SIG-M5 treated with dmso at 0.1 percent for 504 hours (cell line): ENCODE results near the gene ERGIC2.

ENCODE experiments used
- DNase-seq: peaks from one replicate; lab custom pipeline; 2025; ENCODE audit not compliant: unreplicated experiment; lab: John Stamatoyannopoulos, UW

The ERGIC2 gene

DNA sequence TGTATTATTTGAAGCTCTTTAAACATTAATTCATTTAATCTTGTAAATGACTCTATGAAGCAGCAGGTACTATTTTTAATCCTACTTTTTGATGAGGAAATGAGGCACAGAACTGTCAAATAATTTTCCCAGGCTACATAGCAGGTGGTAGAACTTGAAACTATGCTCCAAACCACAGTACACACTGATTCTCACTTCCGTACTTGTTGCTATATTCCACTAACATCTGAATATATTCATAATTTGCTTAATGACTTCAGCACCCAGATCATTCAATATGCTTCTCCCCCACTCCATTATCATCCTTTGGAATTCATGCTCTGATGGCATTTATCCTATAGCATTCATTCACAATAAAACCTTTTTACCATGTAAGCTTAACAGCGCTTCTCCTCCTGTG lies 4.9 kb downstream of the ERGIC2 start:
- DNase-seq = no peak

DNA sequence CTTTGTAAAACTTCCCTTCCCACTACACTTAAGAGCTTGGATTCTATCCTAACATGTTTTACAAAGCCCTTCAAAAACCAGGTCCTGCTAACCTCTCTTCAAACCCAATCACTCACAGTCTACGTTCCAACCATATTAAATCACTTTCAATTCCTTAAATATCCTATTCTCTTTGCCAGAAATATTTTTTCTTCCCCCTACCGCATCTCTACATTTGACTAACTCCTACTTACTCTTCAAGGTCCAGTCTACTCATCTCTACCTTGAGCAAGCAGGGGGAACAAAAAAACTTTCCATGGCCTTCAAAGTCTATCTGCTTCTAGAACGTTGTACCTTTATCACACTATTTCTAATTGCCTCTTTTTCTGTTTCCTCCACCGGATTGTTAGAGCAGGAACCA lies 6.1 kb downstream of the ERGIC2 start:
- no peak for DNase-seq

DNA sequence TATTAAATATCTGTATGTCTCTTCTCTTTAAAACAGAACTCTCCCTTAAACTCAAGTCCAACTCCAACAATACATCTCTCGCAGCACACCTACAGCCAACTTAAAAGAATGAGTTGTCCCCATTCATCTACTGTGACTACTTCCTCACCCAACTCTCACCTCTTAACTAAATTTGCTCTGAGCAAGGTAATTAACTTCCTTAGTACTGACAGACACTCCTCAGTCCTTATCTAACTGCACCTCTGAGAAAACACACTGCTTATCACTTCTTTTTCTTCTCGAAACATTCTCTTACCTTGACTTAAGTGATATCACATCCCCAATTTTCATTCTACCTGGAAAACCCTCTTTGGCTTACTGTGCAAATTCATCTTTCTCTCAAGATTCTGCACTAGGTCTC lies 7.0 kb downstream of the ERGIC2 start:
- DNase-seq = no peak

DNA sequence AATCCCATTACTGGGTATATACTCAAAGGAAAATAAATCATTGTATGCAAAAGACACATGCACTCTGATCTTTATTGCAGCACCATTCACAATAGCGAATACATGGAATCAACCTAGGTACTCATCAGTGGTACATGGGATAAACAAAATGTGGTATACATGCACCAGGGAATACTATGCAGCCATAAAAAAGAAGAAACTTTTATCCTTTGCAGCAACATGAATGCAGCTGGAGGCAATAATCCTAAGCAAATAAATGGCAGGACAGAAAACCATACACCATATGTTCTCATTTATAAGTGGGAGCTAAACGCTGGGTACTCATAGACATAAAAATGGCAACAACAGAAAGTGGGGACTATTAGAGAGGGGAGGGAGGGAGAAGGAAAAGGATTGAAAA lies 15.9 kb downstream of the ERGIC2 start:
- no peak for DNase-seq

DNA sequence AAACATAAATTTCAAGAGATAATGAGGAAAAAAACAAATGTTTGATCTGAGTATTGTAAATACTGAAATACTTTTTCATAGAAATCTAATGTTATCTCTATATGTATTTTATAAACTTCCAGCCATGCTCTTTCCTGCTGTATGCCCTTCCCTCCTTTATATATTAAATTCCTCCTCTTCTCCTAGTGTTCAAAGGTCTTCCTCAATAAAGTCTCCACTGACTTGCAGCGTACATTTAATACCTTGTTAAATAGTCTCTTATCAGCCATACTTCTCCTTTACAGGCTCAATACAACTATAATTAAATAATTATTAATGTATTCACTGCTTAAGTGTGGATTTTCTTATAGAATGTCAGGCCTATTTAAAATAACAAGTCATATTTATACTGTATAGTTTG lies 26.0 kb downstream of the ERGIC2 start:
- no peak for DNase-seq

DNA sequence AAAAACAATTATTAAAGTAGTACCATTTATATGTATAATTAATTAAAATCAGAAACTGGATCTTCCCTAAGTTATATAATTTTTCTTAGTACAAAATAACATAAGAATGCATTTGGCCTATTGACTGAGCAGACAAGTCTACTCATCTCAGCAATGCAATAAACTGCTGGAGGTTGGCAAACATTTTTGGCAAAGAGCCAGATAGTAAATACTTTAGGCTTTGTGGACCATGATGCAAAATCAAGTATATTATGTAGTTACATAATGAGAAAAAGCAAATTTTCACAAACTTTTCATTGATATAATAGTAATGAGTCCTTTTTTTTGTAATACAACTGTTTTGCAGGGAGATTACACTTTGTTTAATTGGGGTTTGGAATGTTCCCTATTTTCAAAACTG lies 30.9 kb downstream of the ERGIC2 start:
- DNase-seq = peak; percentile 16

DNA sequence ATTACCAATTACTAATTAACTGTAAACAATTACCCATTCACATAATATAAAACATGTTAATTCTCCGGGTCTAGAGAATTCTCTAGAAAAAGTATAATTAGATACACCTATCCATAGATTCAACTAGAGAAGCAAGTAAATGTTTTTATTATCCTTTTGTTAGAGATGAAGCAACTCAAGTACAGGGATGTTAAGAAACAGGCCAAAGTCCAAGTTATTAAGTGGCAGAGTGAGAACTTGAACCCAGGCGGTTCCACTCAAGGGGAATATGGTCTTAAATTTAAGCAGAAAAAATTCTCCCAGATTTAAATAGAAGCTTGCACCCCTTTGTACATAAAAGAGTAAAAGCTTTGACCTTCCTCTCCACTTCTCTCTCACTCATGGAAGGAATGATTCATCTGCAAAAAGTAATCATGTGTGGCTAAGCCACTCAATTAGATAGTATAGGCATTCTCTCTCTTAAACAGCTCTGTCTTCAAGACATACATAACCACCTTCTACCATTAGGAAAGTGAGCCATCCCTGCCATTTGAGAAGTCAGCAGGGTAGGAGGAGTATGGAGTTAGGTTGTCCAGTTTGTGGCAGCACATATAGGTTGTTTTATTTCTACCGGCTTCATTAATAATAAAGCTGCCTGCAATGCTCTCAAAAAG lies 34.1 kb downstream of the ERGIC2 start:
- DNase-seq = no peak

DNA sequence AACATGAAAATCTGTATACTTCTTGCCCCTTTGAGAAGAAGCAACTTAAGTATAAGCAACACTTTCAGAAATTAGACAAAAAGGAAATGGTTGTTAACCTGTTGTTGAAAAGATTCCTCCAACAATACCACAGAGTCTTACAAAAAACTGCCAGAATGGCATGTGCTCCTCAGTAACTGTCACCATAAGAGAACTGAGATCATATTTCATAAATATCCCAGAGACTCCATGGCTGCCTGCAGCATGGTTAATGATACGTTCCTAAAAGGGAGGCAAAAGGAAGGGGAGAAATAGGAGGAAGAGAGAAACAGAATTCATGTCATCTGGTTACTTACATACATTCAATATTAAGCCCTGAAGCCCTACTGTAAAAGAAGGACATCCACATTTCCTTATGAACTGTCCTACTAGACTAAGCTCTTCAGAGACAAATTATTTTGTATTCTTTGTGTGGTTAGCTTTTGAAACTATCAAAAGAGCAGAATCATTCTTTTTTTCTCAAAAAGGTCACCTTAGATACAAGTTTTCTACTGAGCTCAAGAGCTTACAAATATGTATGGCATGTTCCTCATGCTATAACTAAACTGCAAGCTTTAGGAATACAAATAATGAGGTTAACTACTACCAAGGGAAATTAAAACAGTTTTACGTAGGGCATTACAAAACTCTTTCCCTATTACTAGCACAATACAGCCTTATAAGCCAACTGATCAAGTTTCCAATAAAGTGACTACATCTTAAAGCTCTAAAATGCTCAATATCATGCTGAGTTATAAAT lies 37.8 kb downstream of the ERGIC2 start:
- no peak for DNase-seq

DNA sequence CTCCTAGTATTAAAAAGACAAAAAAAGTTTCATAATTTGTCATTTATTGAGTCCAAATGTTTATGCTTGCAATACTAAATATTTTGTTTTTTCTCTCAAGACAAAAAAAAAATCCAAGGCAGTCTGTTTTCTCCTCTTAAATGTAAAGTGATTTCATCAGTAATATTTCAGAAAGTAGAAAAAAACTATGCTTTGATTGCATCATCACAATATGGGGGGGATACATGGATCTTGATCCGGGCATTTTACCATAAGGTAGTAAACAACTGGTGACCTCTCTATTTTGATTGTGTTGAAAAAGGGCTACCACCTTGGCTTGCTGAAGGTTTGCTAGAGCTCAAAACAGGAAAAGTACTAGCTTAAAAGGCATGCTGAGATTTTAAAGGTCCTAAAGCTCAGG lies 43.6 kb downstream of the ERGIC2 start:
- DNase-seq = no peak

DNA sequence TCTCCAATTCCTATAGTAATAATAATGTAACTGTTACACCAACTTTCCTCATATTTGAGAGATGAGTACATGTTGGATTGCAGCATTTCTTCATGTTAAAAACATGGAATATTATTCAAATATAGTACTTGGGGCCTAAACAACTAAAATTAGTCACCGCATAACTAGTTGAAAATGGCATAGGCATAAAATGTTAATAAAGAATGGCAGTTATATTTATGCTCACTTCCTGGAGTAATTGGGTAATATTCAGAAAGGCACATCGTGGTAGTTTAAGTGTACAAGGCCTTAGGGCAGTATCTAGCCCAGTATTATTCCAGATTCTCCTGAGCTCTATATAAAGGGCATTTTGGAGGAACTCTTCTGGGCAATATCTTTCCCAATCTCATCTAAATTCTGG lies 46.0 kb downstream of the ERGIC2 start:
- DNase-seq = no peak

DNA sequence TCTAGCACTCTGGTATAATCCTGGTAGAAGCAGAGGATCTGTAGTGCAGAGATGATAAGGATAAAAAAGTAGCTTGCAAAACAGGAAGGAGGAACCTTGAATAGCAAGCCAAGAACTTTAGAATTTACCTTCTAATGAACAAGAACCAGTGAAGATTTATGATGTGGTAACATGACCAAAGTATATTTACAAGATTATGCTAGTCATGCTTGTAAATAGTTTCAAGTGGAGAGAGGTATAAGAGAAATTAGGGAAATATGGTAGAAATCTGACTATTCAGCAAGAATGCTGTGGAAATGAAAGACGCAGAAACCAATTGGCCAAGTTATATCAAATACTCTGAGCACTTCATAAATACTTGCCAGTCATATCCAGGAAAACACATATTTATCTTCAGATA lies 47.8 kb downstream of the ERGIC2 start:
- no peak for DNase-seq

DNA sequence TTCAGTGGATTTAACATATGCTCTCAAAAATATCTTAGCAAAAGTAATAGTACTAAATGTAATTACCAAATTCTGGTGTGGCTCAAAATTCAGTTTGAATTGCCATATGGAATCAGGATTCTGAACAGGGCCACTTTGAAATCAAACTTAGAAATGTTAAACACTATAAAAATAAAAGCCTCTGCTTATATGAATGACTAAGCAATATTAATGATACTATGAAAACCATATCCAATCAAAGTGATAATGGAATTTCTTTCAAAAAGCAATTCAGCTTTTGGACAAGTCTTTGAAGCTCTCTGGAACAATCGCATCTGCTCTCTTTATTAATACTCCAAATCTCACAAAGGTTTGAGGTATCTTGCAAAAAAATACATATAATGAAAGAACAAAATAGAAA lies 51.6 kb downstream of the ERGIC2 start:
- DNase-seq = no peak

DNA sequence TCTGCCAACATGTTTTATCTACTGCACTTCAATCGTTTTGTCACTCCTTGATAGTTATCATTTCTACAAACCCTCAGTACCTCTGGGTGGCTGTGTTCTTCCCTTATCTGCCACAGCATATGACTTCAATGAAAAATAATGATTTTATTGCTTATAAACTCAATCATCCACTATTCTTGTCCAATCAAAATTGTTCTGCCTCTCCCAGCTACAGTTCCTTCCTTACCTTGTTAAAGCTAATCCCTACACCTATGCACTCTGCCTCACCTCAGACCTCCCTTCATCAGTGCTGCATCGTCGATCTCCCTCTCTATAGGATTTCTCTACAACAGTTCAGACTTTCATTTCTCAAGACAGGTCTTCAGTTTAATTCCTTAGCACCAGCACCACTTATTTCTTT lies 58.8 kb downstream of the ERGIC2 start:
- DNase-seq = no peak

DNA sequence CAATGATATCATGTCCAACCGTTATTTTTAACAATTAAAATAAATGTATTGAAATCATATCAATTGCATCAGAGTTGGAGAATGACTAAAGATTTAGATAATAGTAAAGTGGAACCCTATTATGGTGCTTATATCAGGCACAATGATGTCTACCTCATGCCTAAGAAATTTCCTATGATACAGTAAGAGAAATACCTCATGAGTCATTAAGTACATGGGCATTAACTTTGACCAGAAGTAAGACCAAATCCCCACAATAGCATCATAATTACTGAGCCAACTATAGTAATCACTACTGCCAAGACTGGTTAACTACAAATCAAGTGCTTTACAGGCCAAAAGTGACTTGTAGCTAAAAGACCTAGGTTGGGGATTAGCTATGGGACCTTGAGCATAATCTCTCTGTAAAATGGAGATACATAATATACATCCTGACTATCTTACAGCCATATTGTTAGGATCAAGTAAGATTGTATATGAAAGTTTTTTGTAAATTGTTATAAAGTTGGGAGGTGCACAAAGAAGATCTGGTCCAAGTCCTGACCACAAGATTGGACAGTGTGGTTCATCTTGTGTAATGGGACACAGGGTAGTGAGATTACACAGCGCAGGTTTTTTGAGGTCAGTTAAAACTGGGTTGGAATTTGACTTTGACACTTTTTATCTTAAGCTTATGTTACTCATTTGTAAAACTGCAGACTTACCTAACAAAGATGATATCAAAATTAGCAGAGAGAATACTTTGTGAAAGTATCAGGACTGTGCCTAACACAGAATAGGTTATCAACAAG lies 60.5 kb downstream of the ERGIC2 start:
- no peak for DNase-seq

DNA sequence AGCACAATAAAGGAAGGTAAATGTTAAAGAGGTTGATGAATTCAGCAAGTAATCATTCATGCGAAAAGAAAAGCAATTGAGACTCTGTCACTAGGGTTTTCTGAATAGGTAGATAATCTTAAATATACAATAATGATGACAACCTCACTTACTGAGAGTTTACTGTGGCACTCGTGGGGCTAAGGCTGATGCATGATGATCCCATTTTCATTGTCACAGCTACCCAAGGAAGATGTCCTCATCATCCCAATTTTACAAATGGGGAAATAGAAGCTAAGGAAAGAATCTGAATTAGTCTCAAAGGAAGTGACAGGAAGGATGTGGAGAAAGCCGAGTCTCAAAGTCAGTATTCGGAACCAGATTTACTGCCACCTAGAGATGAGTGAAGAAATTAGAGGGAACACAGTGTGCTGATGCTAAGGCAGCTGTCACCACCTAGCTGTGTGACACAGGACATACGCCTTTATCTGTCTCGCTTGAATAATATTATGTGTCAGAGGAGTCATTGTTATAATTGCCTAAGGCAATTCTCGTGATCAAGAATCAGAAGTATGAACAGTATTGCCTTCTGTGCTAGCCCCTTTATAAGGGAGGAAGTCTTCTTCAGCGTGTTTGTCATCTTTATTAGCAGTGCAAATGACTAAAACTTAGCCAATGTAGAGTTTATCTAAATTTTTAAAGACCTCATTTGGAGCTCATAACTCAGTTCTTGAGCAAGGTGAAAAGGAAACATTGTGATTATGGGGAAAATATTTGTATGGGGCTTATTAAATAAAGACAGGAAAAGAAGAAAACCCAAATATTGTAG lies 63.2 kb downstream of the ERGIC2 start:
- DNase-seq = peak; percentile 89

DNA sequence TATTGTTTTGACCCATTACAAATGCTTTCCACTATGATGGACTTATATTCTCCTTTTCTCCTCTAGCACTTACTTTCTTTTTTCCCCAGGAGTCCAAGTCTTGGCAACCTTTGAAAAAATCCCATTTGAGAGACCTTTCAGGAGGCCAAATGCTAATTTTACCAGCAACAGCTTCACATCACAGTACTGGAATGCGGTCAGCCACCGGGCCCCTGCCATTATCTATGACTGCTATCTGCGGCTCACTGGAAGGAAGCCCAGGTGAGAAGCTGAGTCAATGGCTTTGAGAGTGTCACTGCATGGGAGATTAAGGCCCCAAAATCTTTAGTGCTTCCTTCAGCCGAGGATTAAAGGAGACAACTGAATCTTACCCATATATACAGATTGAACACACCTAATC lies 64.2 kb downstream of the ERGIC2 start:
- no peak for DNase-seq

DNA sequence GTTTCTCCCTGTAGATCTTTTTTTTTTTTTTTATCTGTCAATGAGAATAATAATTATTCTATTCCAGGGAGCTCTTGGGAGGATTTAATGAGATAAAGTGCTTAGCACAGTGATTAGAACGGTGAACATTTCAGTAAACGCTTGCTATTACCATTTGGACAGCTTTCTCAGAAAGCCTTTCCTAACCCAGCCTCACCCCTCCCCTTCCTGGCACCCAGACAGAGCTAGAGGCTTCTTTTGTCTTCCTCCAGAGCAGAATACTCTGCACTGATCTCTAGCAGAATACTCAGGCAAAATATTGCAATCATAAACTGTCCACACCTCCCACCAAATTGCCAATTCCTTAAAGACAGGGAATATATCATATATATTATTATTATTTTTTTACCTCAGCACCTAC lies 66.6 kb downstream of the ERGIC2 start:
- DNase-seq = no peak

DNA sequence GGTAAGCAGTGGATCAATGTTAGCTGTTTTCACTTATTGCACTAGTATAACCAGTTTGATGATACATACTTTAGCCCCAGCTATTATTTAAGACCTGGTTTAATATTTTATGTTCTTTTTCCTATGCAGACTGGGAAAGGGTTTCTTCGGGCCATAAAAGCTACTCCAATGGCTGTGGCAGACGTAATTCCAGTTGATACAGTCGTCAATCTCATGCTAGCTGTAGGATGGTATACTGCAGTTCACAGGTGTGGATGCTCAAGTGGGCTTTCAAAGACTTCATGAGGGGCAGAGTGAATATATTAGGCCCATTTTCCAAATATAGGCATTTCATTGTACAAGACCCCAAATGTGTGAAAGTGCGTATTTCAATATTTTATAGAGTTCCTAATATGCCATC lies 70.1 kb downstream of the ERGIC2 start:
- no peak for DNase-seq

DNA sequence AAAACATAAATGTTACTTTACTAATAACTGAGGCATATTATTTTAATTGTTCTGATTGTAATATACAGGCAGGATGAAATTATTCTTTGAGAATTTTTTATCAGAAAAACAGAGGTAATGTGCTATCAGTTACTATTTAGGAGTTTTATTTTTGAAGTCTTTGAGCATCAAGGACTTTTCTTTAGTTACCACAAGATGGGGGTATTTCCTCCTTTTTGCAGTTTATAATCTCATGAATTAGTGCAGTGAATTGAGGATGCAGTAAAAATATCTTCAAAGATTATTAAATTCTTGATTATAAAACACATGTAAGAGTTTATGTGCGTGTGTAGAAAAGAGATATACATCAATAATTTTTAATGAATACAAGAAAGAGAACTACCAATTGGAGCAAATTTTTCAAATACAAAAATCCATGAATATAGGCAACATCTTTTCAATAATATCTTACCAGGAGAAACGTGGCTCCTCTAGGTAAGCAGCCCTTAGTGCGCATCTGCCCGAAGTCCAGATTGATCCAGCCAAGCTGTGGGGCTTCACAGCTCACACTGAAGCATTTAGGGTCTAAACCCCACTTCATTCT lies 71.6 kb downstream of the ERGIC2 start:
- peak; percentile 10 for DNase-seq

DNA sequence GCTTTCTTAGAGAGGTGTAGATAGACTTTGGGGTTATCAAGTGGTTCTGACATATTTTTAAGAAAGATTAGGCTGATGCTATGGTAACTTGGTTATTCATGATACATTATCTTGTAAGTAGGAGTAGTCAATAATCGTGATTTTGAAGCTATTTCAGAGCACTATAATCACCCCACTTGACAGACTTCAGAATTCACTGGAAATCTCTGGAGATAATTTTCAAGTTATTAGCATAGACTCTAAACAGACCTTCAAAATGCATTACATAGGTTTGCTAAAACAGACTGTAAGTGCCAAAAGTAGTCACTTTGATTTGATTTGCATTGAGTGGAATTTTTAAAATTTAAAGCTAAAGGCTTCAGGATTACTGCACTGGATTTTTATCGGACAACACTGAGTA lies 74.3 kb downstream of the ERGIC2 start:
- DNase-seq = no peak

DNA sequence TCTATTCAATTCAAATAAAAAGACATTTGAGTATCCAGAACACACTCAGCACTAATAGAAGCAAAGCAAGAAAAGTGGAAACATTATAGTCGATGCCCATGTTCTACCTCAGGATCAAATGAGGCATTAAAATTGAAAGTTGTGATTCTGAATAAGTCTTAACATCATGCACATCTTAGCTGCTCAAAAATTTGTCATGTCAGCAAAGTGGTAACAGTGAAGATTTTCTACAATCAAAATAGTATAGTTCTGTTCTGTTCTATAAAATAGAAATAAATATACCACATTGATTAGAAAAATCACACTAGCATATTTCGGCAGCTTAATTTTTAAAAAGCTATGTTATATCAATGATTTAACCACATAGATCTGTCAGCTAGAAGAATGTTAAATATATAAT lies 74.7 kb downstream of the ERGIC2 start:
- DNase-seq = no peak
